GM18519 (cell line): ENCODE measurements around the gene WDR45B.
"Not testable (repeated sequence)": the region's sequence is repeated elsewhere in the genome, so short reads cannot be mapped to it uniquely, and the experiment has no call there.

Experiments
- ATAC-seq: cut with Tn5 transposase; IDR thresholded peaks from one replicate; pipeline ENCODE4 v1.9.1; 2021; ENCODE audit warnings: mild to moderate bottlenecking, moderate library complexity; ENCODE audit not compliant: unreplicated experiment, low FRiP score

WDR45B gene

DNA sequence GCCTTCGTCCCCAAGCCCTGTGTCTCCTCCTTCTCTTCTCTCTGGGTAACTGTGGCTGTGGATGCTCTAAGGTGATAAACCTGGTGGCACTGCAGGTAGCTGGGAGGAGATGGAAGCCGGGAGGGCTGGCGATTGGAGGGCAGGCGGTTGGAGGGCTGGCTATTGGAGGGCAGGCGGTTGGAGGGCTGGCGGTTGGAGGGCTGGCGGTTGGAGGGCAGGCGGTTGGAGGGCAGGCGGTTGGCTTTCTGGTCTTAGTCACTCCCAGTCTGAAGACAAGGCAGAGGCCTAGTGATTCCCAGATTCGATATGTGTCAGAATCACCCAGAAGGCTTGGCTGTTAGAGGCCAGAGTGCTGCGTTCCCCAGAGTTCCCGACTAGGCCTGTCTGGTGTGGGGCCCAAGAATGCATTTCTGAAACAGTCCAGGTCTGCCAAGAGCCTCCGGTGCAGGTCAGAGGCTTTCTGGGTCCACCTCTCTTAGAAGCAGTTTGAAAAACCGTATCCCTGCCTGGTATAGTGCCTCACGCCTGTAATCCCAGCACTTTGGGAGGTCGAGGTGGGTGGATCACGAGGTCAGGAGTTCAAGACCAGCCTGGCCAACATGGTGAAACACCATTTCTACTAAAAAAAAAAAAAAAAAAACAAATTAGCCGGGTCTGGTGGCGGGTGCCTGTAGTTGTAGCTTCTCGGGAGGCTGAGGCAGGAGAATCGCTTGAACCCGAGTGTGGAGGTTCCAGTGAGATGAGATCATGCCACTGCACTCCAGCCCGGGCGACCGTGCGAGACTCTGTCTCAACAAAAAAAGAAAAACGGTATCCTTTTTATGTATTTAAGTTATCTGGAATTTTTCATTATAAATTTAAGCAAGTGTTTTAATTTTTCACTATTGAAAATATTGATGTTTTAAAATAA, 59.7 kb downstream of the WDR45B start:
- no peak for ATAC-seq

DNA sequence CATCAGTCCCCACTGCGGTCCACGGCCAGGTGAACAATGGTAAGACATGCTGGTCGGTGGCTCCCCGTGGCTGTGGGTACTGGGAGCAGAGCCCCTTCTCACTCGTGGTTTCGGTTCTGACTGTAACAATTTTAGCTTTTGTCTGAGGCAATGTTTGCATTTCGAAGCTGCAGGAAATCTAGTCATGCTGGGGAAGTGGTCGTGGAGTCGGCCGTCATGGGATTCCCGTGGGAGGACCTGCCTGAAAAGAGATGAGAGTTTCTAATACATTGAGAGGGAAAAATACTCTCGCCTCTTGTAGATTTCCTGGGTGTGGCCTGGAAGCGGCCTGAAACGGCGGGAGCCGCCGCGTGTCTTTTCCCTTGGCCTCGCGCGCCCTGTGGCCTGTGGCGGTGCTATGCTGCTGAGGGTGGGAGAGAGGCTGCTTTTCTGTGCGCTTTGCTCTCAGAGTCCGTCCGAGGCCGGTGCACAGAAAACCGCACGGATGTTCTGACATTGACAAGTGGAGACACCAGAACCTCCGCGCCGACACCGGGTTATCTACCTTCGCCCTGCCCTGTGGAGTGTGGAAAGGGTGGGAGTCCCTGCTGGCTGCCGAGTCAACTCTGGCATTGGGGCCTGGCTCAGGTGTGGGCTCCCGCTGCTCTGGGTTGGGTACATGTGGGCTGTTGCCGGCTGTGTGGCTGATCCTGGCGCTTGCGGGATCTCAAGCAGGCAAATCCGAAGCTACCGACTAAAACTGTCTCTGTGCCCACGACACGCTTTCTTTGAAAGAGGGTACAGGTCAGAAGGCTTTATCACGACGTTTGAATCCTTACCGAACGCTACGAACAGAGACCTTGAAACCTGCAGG, 60.8 kb downstream of the WDR45B start:
- ATAC-seq: no peak

DNA sequence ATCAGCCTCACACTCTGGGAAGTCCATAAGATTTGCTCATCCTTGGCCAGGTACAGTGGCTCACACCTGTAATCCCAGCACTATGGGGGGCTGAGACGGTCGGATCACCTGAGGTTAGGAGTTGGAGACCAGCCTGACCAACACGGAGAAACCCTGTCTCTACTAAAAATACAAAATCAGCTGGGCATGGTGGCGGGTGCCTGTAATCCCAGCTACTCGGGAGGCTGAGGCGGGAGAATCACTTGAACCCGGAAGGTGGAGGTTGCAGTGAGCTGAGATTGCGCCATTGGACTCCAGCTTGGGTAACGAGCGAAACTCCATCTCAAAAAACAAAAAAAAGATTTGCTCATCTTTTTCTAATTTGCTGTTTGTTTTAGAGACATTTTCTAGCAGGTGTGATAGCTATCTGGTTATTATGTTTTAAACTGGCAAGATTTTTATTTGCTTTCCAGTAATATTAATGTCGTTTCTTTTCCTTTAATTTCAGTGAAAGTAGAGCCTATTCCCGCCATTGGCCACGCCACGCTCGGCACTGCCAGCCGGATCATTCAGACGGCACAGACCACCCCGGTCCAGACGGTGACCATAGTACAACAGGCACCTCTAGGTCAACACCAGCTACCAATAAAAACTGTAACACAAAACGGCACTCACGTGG, 61.5 kb downstream of the WDR45B start:
- no peak for ATAC-seq

DNA sequence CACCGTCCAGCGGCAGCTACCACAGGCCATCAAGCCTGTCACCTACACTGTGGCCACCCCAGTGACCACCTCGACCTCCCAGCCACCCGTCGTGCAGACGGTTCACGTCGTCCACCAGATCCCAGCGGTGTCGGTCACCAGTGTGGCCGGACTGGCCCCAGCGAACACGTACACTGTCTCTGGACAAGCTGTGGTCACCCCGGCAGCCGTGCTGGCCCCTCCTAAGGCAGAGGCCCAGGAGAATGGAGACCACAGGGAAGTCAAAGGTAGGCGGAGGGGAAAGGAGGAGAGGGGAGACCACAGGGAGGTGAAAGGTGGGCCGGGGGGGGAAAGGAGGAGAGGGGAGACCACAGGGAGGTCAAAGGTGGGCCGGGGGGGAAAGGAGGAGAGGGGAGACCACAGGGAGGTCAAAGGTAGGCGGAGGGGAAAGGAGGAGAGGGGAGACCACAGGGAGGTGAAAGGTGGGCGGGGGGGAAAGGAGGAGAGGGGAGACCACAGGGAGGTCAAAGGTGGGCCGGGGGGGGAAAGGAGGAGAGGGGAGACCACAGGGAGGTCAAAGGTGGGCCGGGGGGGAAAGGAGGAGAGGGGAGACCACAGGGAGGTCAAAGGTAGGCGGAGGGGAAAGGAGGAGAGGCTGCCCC, 62.2 kb downstream of the WDR45B start:
- ATAC-seq: not testable (repeated sequence)

DNA sequence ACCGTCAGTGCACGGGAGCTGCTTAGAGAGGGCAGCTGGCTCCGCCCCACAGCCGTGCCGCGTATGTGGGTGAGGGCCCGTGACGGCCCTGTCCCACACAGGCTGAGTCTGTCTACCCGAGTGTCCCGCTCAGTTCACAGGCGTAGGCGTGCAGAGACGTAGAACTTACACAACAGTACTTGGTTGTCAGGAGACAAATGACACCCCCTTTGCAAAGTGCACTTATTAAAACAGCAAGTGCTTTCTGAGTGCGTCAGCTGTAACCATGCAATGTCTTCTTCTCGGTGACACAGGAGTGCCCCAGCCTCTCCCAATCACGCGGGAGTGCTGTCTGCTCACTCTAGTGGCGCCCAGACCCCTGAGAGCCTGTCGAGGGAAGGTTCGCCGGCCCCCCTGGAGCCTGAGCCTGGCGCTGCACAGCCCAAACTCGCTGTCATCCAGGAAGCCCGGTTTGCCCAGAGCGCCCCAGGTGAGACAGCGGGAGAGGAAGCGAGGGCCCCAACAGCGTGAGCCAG, 64.5 kb downstream of the WDR45B start:
- ATAC-seq: no peak

DNA sequence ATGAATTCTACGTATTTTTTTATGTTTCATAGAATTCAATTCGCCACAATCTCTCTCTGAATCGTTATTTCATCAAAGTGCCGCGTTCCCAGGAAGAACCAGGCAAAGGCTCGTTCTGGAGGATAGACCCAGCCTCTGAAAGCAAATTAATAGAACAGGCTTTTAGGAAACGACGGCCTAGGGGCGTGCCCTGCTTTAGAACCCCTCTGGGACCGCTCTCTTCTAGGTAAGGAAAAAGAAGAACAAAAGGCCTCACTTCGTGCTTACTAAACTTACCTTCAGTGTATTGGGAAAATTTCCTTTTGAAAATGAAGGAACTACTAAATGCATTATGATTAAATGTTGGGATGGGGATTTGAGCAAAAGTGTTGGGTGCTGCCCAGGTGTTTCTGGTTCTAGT, 65.5 kb downstream of the WDR45B start:
- ATAC-seq: no peak

DNA sequence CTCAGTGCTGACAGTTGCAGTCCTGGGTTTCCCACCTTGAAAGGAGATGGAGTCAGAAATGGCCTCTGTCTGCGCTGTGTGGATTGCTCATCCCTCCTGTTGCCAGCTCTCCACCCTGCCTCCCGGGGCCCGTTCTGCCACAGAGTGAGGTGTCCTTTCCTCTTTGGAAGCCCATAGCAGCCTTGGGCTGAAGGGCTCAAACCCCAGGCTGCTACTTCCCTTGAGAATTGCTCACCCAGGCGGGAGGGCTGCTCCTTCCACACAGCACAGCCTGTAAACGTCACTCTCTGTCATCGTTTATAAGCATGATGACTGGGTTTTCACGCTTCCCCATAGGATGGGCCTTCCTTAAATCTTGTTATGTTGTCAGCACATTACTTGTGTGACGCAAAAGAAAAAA, 66.0 kb downstream of the WDR45B start:
- ATAC-seq: no peak

DNA sequence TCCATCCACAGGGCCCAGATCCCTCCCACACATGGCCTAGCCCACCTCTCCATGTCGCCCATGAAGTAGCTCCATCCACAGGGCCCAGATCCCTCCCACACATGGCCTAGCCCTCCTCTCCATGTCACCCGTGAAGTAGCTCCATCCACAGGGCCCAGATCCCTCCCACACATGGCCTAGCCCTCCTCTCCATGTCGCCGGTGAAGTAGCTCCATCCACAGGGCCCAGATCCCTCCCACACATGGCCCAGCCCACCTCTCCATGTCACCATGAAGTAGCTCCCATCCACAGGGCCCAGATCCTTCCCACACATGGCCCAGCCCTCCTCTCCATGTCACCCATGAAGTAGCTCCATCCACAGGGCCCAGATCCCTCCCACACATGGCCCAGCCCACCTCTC, 68.3 kb downstream of the WDR45B start:
- not testable (repeated sequence) for ATAC-seq

DNA sequence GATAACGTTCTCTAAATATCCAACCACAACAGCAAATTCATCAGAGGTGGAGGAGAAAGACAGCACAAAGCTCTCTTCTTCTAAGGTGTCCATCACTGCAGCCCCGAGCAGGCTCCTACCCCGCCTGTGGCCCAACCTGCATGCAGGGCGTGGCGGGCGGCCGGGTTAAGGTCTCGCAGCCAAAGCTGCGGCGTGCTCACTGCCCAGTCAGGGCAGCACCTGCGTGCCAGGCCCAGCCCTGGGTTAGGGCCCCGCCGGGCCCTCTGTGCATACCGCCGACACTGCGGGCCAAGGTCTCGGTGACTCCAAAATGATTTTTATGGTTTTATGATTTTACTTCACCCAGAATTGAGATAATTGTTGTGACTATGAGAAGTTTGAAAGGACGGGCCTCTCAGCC, 70.9 kb downstream of the WDR45B start:
- ATAC-seq: no peak

DNA sequence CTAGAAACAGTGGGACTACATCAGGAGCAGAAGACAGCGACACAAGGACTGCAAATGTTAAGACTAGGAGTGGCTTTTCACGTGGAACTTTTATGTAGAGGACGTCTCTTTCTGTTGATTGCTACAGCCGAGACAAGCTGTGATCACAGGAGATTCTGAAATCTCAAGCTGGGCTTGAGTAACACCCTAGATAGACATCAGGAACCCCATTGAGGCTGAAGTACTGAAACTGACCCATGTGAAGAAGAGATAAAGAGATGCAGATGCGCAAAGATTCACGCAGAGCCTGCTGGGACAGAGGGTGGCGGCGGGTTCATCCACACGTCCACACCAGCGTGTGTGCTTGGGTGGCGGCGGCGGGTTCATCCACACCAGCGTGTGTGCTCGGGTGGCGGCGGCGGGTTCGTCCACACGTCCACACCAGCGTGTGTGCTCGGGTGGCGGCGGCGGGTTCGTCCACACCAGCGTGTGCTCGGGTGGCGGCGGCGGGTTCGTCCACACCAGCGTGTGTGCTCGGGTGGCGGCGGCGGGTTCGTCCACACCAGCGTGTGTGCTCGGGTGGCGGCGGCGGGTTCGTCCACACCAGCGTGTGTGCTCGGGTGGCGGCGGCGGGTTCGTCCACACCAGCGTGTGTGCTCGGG, 72.5 kb downstream of the WDR45B start:
- ATAC-seq: not testable (repeated sequence)

DNA sequence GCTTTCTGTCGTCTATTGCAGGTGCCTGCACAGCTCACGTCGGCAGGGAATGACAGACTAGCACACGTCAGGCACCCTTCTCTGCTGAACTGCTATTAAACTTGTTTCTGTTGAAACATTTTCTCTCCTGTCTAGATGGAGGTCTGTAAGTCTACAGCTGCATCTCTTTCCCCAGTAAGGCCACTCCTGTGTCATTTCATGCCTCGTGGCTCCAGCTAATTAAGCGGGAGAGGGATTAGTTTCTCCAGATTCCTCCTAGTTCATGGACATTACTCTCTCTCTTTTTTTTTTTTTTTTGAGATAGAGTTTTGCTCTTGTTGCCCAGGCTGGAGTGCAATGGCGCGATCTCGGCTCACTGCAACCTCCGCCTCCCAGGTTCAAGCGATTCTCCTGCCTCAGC, 74.2 kb downstream of the WDR45B start:
- no peak for ATAC-seq

DNA sequence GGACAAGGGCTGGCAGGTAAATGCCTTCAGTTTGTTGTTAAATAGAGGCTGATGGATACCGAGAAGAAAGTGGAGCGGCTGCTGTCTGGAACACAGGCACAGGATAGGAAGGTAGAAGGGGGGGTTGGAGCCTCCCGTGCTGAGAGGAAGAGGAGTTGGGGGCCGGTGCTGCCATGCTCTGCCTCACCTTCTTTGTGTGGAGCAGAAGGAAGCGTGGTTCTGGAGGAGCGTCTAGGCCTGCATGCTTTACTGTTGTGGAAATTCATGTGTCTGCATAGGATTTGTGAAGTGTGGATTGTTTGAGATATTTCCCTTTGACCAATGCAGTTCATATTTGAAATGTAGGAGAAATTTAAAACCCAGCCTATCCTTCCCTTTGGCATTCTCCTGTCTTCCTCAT, 76.4 kb downstream of the WDR45B start:
- ATAC-seq: no peak

DNA sequence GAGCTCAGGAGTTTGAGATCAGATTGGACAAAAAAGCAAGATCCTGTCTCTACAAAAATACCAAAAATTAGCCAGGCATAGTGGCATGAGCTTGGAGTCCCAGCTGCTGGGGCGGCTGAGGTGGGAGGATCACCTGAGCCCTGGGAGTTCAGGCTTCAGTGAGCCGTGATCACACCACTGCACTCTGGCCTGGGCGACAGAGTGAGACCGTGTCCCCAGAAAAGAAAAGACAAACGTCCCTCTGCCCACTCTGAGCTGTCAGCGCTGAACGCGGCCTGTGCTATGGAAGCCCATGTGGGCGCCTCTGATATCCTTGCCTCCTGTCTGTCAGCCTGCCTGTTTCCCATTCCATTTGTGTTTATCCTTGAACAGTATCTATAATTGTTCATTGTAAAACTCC, 78.0 kb downstream of the WDR45B start:
- ATAC-seq: no peak

DNA sequence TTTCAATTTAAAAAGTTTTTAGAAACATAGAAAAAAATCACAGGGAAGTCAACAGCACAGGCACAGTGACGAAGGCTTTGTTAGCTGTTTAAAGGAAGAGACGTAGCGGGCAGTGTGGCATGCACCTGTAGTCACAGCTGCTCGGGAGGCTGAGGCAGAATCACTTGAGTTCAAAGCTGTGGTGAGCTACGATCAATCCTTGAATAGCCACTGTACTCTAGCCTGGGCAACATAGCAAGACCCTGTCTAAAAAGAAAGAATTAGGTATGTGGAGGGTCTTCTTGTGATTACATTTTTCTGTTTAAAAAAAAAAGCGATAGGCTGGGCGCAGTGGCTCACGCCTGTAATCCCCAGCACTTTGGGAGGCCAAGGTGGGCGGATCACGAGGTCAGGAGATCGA, 78.6 kb downstream of the WDR45B start:
- ATAC-seq: no peak

DNA sequence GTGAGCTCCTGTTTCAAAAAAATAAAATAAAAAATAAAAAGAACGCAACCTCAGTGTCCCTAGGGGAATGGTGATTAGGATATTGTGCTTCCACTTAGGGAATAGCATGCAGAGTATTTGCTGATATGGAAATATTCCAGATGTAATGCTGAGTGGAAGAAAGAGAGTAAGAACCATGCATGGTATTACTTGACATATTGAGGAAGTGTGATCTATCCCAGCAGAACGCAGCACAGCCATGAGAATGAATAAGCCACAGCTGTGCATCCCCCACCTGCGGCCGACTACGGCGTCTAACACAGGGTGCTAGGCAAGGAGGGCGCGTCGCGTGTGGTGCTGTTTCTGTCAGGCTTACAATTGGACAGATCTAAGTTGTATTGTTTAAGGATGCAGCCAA, 79.2 kb downstream of the WDR45B start:
- no peak for ATAC-seq

DNA sequence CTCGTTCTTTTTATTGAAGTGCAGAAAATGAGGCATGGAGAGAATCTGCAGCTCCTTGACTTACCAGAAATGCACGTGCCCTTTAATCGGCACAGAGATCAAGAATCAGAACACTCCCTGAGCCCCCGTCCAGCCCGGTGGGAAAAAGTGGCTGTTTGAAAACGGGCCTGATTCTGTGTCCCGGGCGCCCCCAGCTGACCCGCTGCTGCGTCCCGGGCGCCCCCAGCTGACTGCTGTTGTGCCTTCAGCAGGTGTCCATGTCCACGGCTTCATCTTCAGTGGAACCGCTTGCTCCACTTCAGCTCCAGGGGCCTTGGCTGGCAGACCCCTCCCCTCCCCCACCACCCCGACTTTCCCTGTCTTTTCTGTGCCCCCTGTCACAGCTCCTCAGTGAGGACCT, 81.0 kb downstream of the WDR45B start:
- no peak for ATAC-seq

DNA sequence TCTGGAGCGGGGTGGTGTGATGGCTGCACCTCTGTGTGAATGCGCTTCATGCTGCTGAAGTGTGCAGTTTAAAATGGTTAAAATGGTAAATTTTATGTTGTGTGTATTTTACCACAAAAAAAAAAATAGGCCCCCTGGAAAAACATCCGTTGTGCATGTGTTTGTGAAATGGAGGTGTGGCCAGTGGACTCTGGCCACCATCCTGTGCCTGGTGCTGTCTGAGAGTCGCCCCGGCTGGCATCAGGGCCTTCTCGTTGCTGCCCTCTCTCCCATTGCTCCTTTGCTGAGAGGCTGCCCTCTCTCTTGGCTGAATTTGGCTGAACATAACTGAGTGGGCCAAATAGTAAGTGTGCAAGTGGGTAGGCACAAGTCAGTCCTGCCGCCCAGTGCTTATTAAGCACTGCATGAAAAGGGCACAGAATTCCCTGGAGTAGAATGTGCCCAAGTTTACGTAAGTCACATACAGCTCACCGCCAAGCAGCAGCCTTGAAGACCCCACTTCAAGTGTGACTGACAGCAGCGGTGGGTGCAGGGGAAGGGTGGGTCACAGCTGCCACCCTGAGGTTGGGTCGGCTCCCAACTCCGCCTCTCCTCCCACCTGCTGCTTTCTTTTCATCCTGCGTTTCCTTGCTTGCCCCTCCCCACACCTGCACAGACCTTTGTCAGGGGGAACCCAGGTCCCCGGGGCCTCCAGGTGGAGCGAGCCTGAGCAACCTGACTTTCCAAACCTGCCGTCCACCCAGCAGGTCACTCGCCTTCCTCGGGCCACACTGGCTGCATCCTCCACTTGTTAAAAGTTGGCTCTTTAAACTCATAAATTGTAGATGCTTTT, 81.9 kb downstream of the WDR45B start:
- no peak for ATAC-seq

DNA sequence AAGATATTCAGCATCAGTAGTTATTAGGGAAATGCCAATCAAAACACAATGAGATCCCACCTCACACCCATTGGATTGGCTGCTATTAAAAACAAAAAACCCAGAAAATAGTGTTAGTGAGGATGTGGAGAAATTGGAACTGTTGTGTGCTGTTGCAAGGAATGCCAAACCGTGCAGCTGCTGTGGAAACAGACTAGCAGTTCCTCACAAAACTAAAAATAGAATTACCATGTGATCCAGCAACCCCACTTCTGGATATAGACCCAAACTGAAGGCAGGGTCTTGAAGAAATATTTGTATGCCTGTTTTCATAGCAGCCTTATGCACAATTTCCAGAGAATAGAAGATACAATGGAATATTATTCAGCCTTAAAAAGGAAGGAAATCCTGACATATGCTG, 82.7 kb downstream of the WDR45B start:
- ATAC-seq: no peak
